T follicular helper cell (primary cell): ENCODE measurements around the gene ZBED3.
"Not testable (repeated sequence)": the region's sequence is repeated elsewhere in the genome, so short reads cannot be mapped to it uniquely, and the experiment has no call there.

ENCODE experiments used
- DNase-seq: peaks from one replicate; pipeline ENCODE4 v3.0.0-alpha.2; 2020; ENCODE audit warnings: low read depth
- total RNA-seq, 2 experiments: gene quantifications; one replicate each; lab custom pipeline; 2026; lab: John Stamatoyannopoulos, UW

ZBED3 gene
- total RNA-seq = 0.78 to 1.3 reads per million in 2 experiments

GRCh38 chr5:77086689-77087483 is at the start of gene ZBED3:
TSS of gene ZBED3 (minus strand) at chr5:77087285. CDS start at chr5:77077878, 9,407 bp downstream.
- DNase-seq = peak; percentile 34

DNA sequence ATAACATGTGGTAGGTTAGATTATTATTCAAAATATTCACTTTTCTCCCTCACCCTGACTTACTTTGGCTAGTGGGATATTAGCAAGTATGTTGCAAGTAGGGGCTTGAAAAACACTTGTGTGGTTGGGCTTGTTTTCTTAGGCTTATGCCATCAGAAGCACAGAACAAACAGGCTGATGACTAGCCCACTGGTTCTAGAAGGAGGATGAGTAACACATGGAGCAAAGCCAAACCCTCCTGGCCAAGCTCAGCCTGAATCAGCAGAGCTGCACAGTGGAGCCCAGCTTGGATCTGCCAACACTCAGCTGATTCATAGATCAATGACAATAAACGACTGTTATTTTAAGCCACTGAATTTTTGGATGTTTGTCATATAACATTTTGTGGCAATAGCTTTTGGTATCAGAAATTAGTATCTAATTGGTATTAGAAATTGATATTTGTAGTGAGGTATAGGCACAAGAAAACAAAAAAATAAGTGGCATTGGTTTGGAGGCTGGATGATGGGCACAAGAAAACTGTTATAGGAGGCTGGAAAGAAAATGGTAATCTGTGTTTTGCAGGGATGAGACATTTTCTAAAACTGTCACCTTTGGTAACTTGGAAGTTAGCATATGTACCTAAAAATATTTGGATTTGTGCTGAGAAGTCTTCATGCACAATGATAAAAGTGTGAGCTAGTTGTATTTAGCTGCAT is 46.1 kb upstream of the ZBED3 start:
- no peak for DNase-seq

- DNase-seq = no peak
Observed at GRCh38 chr5:77131361-77131760, 44.3 kb upstream of the ZBED3 start.

- DNase-seq = no peak
Observed at GRCh38 chr5:77129391-77129990, 42.4 kb upstream of the ZBED3 start.

DNA sequence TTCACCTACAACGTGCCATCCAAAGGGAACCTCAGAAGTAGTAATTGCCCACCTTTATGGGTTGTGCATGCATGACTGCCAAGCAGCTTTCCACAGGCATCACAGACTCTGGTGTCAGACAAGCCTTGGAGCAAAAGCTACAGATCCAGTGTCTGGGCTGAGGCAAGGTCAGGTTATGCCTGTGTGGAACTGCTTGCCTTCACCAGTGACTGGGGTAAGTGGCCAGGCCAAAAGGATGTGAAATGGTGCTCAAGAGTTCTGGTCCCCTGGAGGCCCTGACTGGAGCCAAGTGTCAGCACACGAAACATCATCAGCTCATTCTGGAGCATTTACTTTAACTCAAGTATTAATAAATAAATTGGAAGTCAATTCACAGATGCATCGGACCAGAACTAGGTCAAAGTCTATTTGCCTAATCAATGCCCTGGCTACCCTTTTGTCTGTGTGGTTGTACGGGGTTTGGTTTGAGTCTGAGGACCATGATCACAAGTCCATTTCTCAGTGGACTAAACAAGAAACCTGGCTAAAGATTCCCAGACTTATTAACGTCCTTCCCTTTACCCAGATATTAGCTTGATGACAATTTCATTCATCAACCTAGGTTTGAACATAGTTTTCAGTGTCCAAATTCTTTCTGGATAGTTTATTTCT is 41.5 kb upstream of the ZBED3 start:
- no peak for DNase-seq

GRCh38 chr5:77123057-77123456 is 36.0 kb upstream of the ZBED3 start:
- DNase-seq = no peak

DNA sequence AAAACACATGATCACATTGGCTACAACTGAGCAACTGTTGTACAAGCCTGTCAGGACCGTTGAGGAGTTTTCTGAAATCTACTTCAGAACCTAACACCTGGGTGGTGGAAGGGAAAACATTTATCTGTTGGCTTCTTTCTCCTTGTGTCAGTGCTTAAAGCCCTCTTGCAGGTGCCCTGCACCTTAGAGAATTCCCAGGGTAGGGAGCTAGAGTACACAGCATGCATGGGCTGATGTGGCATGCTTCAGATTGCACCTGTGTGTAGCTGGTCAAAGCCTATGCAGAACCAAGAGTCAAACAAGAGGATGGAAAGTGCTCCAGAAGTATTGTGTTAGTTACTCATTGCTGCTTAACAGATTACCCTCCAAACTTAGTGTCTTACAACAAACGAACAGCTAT is 33.6 kb upstream of the ZBED3 start:
- DNase-seq = no peak

- DNase-seq = no peak
Observed at GRCh38 chr5:77120086-77120485, 33.0 kb upstream of the ZBED3 start.

DNA sequence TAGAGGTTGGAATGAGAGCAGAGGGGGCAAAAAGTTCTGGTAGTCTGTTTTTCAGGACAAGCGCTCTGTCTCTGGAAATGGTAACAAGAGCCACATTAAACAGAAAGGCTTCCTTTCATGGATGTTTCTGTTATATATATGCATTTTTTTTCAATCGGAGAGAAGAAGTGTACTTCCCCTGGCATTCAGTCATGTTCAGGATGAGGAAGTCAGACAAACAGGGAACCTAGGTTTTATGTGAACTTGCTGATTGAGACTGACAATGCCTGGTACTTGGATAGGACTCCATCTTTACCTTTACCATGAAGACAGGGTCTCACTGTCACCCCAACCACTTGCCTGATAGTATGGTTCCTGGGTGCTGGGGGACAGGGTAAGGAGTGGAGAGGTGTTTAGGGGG is 30.1 kb upstream of the ZBED3 start:
- no peak for DNase-seq

DNA sequence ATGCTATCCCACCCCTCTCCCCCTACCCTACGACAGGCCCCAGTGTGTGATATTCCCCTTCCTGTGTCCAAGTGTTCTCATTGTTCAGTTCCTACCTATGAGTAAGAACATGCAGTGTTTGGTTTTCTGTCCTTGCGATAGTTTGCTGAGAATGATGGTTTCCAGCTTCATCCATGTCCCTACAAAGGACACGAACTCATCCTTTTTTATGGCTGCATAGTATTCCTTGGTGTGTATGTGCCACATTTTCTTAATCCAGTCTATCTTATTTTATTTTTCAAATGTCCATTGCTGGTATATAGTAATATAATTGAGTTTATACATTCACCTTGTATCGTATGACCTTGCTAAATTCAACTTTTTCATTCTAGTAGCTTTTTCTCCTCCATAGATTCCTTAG is 19.9 kb upstream of the ZBED3 start:
- DNase-seq = not testable (repeated sequence)

- no peak for DNase-seq
Observed at GRCh38 chr5:77104813-77105212, 17.7 kb upstream of the ZBED3 start.

DNA sequence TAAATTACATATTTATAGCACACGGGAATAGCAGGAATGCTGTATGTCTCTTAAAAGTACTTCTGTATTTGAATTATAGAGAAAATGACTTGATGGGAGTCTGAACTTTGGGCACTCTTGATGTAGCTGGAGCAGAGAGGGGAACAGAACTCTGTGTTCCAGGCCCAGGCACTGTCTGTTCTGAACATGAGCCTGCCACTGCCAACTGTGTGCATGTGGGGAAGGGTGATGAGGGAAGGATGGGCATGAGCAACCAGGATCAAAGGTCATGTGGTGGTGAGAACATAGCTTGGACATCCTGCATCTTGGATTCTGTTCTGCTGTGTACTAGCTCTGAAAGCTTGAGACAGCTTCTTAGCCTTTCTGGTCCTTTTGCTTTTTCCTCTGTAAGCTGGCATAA is 16.4 kb upstream of the ZBED3 start:
- no peak for DNase-seq

- DNase-seq = no peak
Observed at GRCh38 chr5:77102549-77102948, 15.5 kb upstream of the ZBED3 start.

- no peak for DNase-seq
Observed at GRCh38 chr5:77101298-77101697, 14.2 kb upstream of the ZBED3 start.

GRCh38 chr5:77095189-77095588 is 8.1 kb upstream of the ZBED3 start:
- no peak for DNase-seq

- no peak for DNase-seq
Observed at GRCh38 chr5:77087484-77088261, 588 bp upstream of the ZBED3 start.

DNA sequence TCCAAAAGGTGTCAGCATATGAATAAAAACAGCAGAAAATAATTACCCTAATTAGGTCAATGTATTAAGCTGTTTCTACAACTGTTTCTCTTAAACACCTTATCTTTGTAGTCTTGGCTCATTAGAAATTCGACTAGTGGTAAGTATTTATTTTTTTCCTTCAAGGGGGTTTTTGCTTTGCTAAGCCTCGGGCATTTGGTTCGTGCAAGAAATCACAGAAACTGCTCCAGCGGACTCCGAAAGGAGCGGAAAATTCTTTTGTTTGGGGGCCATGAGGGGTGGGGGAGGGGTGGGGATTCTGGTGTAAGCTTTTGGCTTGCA is 757 bp downstream of the ZBED3 start:
- DNase-seq = no peak

DNA sequence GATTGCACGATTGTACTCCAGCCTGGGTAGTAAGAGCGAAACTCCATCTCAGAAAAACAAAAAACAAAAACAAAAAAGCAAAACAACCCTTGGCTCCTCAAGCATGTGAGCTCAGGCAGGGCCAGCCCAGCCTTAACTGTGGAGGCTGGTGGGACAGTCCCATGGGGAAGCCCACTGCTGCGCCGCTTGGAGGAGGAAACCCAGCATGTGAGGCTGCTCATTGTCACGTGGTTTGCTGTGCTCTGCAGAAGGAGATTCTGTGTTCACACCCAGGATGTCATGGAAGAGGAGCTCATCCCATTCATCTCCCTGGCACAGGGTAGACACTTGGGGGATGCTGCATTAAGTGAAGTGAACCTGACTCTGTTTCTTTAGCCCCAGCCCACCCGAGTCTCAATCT is 4.0 kb downstream of the ZBED3 start:
- DNase-seq = no peak

GRCh38 chr5:77082280-77082679 is 4.8 kb downstream of the ZBED3 start:
- no peak for DNase-seq

DNA sequence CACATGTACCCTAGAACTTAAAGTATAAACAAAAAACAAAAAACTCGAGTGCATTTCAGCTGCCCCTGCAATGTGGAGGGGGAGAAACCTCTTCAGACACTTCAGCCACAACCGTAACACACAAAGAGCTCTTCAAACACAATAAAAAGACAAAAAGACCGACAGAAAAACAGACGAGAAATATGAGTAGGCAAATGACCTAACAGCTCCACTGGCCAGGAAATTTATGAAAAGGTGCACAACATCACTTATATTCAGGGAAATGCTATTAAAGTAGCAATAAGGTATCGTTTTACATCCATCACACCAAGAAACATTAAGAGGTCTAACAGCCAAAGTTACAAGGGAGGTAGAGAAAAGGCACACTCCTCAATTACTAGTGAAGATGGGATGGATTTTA is 6.2 kb downstream of the ZBED3 start:
- DNase-seq = no peak

- not testable (repeated sequence) for DNase-seq
Observed at GRCh38 chr5:77080479-77080878, 6.6 kb downstream of the ZBED3 start.

DNA sequence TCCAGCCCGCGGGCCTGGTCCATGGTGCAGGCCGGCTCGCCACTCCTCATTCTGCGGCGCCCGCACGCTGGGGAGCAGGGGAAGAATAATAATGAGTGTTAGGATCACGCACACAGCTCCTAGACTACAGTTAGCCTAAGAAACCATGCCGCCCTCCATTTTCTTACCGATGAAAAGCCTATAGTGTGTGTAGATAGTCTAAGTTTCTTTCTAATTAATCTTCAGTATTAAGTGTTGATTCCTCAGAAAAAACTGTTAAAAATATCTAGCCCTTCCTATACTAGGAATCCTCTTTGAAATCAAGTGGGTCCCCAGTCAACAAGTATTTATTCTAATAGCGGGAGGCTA is 9.3 kb downstream of the ZBED3 start:
- DNase-seq = no peak
